HCT116 (cell line): ENCODE data around the gene BCL2L15. TPM values are rescaled to one million over a fixed set of nuclear protein-coding genes. Genes with fewer than 3 reads are reported as not detected.

ENCODE experiments used
- ATAC-seq: fragments of 200-7000 bp; cut with Tn5 transposase; 2 replicates; pipeline ENCODE4 v1.9.1; 2020; ENCODE audit warnings: mild to moderate bottlenecking, moderate library complexity
- BruUV-seq: library from RNA; stranded (reverse); fragments of 400-500 nt; replicated peaks from 2 replicates; lab custom pipeline; 2021; lab: Mats Ljungman, UMichigan
- CTCF ChIA-PET: fragments of 300-600 bp; sonication (Branson Sonifier 250); formaldehyde crosslinking; loops from one replicate; lab custom pipeline; 2021; ENCODE audit warnings: antibody characterized with exemption; lab: Charles Lee
- POLR2A ChIA-PET: fragments of 300-600, 350-600 bp; sonication (Branson Sonifier 250); formaldehyde crosslinking; loops from one replicate; lab custom pipeline; 2021; ENCODE audit warnings: antibody characterized with exemption; lab: Charles Lee
- RAD21 ChIA-PET, 2 experiments: fragments of 300-600 bp; sonication (Branson Sonifier 250); formaldehyde crosslinking; loops; one replicate each; lab custom pipeline; 2023; ENCODE audit warnings: low total read pairs in 2 of 2; ENCODE audit not compliant: uncharacterized antibody in 2 of 2, unreplicated experiment in 2 of 2, low non-redundant PET in 1 of 2; lab: Charles Lee
- DNase-seq: peaks from one replicate; pipeline ENCODE4 v3.0.0-alpha.2; 2010; ENCODE audit warnings: low read depth, low spot score
- H2AFZ ChIP-seq: fragments of 200-600 bp; shearing (Covaris generic), sonication (generic); 2 replicates; pipeline ENCODE4 v1.6.1; 2017; ENCODE audit warnings: low read depth, mixed run types, mixed read lengths, antibody characterized with exemption, low read length; ENCODE audit not compliant: poor library complexity, severe bottlenecking
- H3K27ac ChIP-seq: 2 replicates; pipeline ENCODE4 v1.5.1; 2012; ENCODE audit warnings: low read depth, low read length
- H3K27me3 ChIP-seq: fragments of 200-600 bp; sonication (generic); 2 replicates; pipeline ENCODE4 v1.6.1; 2016; ENCODE audit warnings: mixed run types, low read length, mixed read lengths; ENCODE audit not compliant: insufficient read depth
- H3K36me3 ChIP-seq, 2 experiments: fragments of 200-500 bp in 1 of 2; fragments of 200-600 bp in 1 of 2; sonication (Bioruptor generic) in 1 of 2; sonication (generic) in 1 of 2; 2 replicates each; pipeline versions ENCODE4 v1.5.1 to v1.6.1; 2014 to 2016; ENCODE audit warnings: low read length in 2 of 2, inconsistent platforms in 1 of 2, mixed read lengths in 1 of 2, mixed run types in 1 of 2; ENCODE audit not compliant: insufficient read depth in 2 of 2, control insufficient read depth in 1 of 2
- H3K4me1 ChIP-seq, 2 experiments: fragments of 200-600 bp in 1 of 2; sonication (generic) in 1 of 2; 2 replicates each; pipeline versions ENCODE4 v1.5.1 to v1.6.1; 2012 to 2017; ENCODE audit warnings: low read length in 2 of 2, inconsistent platforms in 1 of 2, mild to moderate bottlenecking in 1 of 2, mixed read lengths in 1 of 2, mixed run types in 1 of 2, moderate library complexity in 1 of 2; ENCODE audit not compliant: insufficient read depth in 2 of 2, control insufficient read depth in 1 of 2
- H3K4me2 ChIP-seq: fragments of 200-600 bp; sonication (generic); 2 replicates; pipeline ENCODE4 v1.6.1; 2017; ENCODE audit warnings: mixed run types, low read length, mixed read lengths
- H3K4me3 ChIP-seq, 2 experiments: fragments of 200-600 bp in 1 of 2; sonication (generic) in 1 of 2; replicated peaks in 1 of 2; 2 replicates each; pipeline ENCODE4 v1.5.1; 2011 to 2016; ENCODE audit warnings: low read length in 2 of 2, control low read depth in 1 of 2, low read depth in 1 of 2, mild to moderate bottlenecking in 1 of 2, mixed read lengths in 1 of 2, mixed run types in 1 of 2
- H3K79me2 ChIP-seq: fragments of 200-600 bp; sonication (generic); 2 replicates; pipeline ENCODE4 v1.6.1; 2017; ENCODE audit warnings: mild to moderate bottlenecking, mixed run types, low read length, moderate library complexity, mixed read lengths; ENCODE audit not compliant: insufficient read depth
- H3K9ac ChIP-seq: fragments of 200-600 bp; sonication (generic); 2 replicates; pipeline ENCODE4 v1.6.1; 2016; ENCODE audit warnings: low read length, mixed read lengths
- H3K9me2 ChIP-seq: fragments of 200-600 bp; sonication (generic), shearing (Covaris generic); 2 replicates; pipeline ENCODE4 v1.6.1; 2017; ENCODE audit warnings: mixed run types, mild to moderate bottlenecking, moderate library complexity; ENCODE audit not compliant: insufficient read depth
- H3K9me3 ChIP-seq, 2 experiments: fragments of 200-500 bp in 1 of 2; fragments of 200-600 bp in 1 of 2; sonication (Bioruptor generic) in 1 of 2; sonication (generic) in 1 of 2; 2 replicates each; pipeline ENCODE4 v1.6.1; 2014 to 2017; ENCODE audit warnings: low read length in 2 of 2, mixed read lengths in 2 of 2, inconsistent platforms in 1 of 2, low read depth in 1 of 2, mild to moderate bottlenecking in 1 of 2, mixed run types in 1 of 2, moderate library complexity in 1 of 2; ENCODE audit not compliant: control insufficient read depth in 1 of 2, insufficient read depth in 1 of 2
- H4K20me1 ChIP-seq: fragments of 200-600 bp; sonication (generic), shearing (Covaris generic); 2 replicates; pipeline ENCODE4 v1.6.1; 2017; ENCODE audit warnings: mixed run types, mild to moderate bottlenecking, moderate library complexity; ENCODE audit not compliant: insufficient read depth
- CEBPB ChIP-seq: IDR thresholded peaks from 2 replicates; pipeline ENCODE4 v1.6.1; 2012; ENCODE audit warnings: low read depth
- EGR1 ChIP-seq: IDR thresholded peaks from 2 replicates; pipeline ENCODE4 v1.6.1; 2012; ENCODE audit warnings: low read depth
- POLR2A ChIP-seq: IDR thresholded peaks from 2 replicates; pipeline ENCODE4 v1.7.0; 2011; ENCODE audit warnings: borderline replicate concordance; ENCODE audit not compliant: insufficient read depth, insufficient read length; ENCODE audit errors: extremely low read depth
- POLR2AphosphoS5 ChIP-seq: IDR thresholded peaks from 2 replicates; pipeline ENCODE4 v1.6.1; 2011; ENCODE audit warnings: mild to moderate bottlenecking, low read depth, low read length, moderate library complexity
- RAD21 ChIP-seq: IDR thresholded peaks from 2 replicates; pipeline ENCODE4 v1.6.1; 2012; ENCODE audit warnings: low read depth, mild to moderate bottlenecking
- REST ChIP-seq: IDR thresholded peaks from 2 replicates; pipeline ENCODE4 v1.6.1; 2012; ENCODE audit warnings: low read depth
- SIN3A ChIP-seq: IDR thresholded peaks from 2 replicates; pipeline ENCODE4 v1.6.1; 2012; ENCODE audit warnings: low read depth
- SRF ChIP-seq: IDR thresholded peaks from 2 replicates; pipeline ENCODE4 v1.6.1; 2012; ENCODE audit warnings: low read depth
- ZBTB33 ChIP-seq: IDR thresholded peaks from 2 replicates; pipeline ENCODE4 v1.6.1; 2011; ENCODE audit warnings: mild to moderate bottlenecking, low read length, moderate library complexity; ENCODE audit not compliant: insufficient replicate concordance; ENCODE audit errors: extremely low read depth
- ZNF274 ChIP-seq: fragments of 200-500 bp; sonication (Bioruptor generic); IDR thresholded peaks from 2 replicates; pipeline ENCODE4 v1.6.1; 2014; ENCODE audit warnings: mild to moderate bottlenecking, low read depth, low read length, inconsistent platforms
- intact Hi-C: fragments of 100-400 bp; cut with micrococcal nuclease; formaldehyde crosslinking; loops from 2 replicates; pipeline ENCODE4 v1.10.0; 2022
- total RNA-seq: library from RNA; stranded (reverse); gene quantifications from one replicate; pipeline ENCODE4 v1.2.1, GENCODE V29; 2021; ENCODE audit not compliant: unreplicated experiment
- TF ChIP-seq, protein P1 (sequence below): IDR thresholded peaks from 2 replicates; pipeline ENCODE4 v1.6.1; 2012
- TF ChIP-seq, protein P2 (sequence below): IDR thresholded peaks from 2 replicates; pipeline ENCODE4 v1.6.1; 2012

The BCL2L15 gene
- total RNA-seq, 1 experiment from 2014 or later: 0.54 TPM

DNA sequence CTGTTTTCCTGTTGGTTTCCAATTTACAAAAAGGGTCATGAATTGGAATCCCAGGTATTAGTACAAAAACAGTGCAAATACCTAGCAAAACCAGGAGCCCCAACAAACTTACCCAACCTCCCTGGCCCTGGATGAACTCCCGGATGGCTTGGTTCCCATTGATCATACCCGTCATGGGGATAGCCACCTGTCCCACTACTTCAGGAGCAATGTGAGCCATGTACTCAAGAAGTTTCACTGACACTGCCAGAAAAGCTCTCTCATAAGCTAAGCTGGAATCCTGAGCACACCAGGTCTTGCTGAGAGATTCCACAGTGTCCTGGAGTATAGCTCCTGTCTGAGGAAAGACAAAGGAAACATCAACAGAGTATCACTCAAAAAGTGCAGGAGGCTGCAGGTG is 5.7 kb downstream of the BCL2L15 start:
- no peaks in the 10 kb centered on the region for H3K9me2 ChIP-seq
- H3K36me3 ChIP-seq: no peaks in the 10 kb centered on the region
- H3K27ac ChIP-seq: no peak overlapping the region
- ChIA-PET RAD21 (no interaction called here), CTCF (no interaction called here), POLR2A (no interaction called here)
- no peaks in the 10 kb centered on the region for H3K9me3 ChIP-seq
- no peaks in the 10 kb centered on the region for H3K79me2 ChIP-seq
- DNase-seq (no peak), ATAC-seq (no peak)
- H2AFZ ChIP-seq: no peak overlapping the region
- intact Hi-C loops: no loop called here
- H3K4me1 ChIP-seq: peaks cover 7 to 14% of the 10 kb centered on the region in 2 experiments
- no peak overlapping the region for H3K4me2 ChIP-seq
- no peak overlapping the region for H3K4me3 ChIP-seq
- no TSS peak for BruUV-seq
- no peaks in the 10 kb centered on the region for H3K27me3 ChIP-seq
- H4K20me1 ChIP-seq: no peaks in the 10 kb centered on the region
- no peak for TF ChIP-seq CEBPB
- no peak for TF ChIP-seq SIN3A
- no peak for TF ChIP-seq SRF
- TF ChIP-seq ZBTB33: no peak
- no peak overlapping the region for H3K9ac ChIP-seq

DNA sequence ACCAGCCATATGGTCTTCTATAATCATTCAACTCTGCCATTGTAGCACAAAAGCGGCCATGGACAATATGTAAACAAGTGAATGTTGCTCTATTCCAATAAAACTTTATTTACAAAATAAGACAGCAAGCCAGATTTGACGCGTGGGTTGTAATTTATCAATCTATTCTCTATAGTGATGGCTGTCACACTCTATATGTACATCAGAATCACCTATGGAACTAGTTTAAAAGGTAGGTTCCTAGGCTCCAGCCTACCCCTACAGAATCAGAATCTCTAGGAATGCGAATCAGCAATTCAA is 7.7 kb downstream of the BCL2L15 start:
- Histone ChIP-seq H3K9me3 (no peaks in the 10 kb centered on the region), H3K9me2 (no peaks in the 10 kb centered on the region), H3K27me3 (no peaks in the 10 kb centered on the region), H3K4me2 (no peak overlapping the region), H4K20me1 (no peaks in the 10 kb centered on the region), H3K79me2 (no peaks in the 10 kb centered on the region), H3K4me3 (no peak overlapping the region), H3K4me1 (no peaks in the 10 kb centered on the region), H3K27ac (no peak overlapping the region), H3K36me3 (no peaks in the 10 kb centered on the region), H2AFZ (no peak overlapping the region), H3K9ac (no peak overlapping the region)
- intact Hi-C loops: no loop called here
- ChIA-PET CTCF (no interaction called here), POLR2A (no interaction called here), RAD21 (no interaction called here)
- ATAC-seq: no peak
- no TSS peak for BruUV-seq
- no peak for DNase-seq
- TF ChIP-seq, protein P1, sequence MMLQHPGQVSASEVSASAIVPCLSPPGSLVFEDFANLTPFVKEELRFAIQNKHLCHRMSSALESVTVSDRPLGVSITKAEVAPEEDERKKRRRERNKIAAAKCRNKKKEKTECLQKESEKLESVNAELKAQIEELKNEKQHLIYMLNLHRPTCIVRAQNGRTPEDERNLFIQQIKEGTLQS: no peak
- TF ChIP-seq SIN3A: no peak
- TF ChIP-seq, protein P2, sequence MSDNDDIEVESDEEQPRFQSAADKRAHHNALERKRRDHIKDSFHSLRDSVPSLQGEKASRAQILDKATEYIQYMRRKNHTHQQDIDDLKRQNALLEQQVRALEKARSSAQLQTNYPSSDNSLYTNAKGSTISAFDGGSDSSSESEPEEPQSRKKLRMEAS: no peak
- no peak for TF ChIP-seq EGR1
- TF ChIP-seq CEBPB: no peak
- TF ChIP-seq ZBTB33: no peak
- TF ChIP-seq ZNF274: no peak
- TF ChIP-seq POLR2AphosphoS5: no peak
- TF ChIP-seq POLR2A: no peak
- TF ChIP-seq REST: no peak
- no peak for TF ChIP-seq RAD21
